22Rv1 (cell line): ENCODE results near the gene OR8B8.

Source experiments
- H3K27ac ChIP-seq: fragments of 450-650 bp; 2 replicates; pipeline ENCODE4 v1.5.1; 2017
- ZFX ChIP-seq: fragments of 450-650 bp; IDR thresholded peaks from 2 replicates; pipeline ENCODE4 v1.6.1; 2017; ENCODE audit warnings: antibody characterized with exemption, borderline replicate concordance
- TF ChIP-seq, protein P1 (sequence below): fragments of 450-650 bp; IDR thresholded peaks from 2 replicates; pipeline ENCODE4 v1.5.1; 2017; ENCODE audit warnings: mild to moderate bottlenecking

Gene OR8B8

DNA sequence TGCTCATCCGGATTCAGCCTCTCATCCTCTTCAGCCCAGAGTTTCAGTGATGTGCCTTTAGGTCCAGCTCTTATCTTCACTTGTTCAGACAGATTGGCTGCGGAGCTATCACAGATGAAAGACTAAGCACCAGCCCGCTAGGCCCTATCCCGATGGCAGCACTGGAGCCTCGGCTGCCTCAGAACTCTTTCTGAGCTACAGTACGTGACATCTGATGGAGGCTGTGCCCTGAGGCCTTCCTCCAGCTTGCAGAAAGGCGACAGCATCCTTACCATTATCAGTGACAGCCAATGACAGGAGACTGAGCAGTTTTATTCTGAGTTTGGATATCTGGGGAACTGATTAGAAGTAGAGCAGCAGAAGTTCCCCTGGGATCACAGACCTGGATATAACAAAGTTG is 4.0 kb downstream of the OR8B8 start:
- no peak overlapping the region for H3K27ac ChIP-seq
- no peak for TF ChIP-seq ZFX
- TF ChIP-seq, protein P1, sequence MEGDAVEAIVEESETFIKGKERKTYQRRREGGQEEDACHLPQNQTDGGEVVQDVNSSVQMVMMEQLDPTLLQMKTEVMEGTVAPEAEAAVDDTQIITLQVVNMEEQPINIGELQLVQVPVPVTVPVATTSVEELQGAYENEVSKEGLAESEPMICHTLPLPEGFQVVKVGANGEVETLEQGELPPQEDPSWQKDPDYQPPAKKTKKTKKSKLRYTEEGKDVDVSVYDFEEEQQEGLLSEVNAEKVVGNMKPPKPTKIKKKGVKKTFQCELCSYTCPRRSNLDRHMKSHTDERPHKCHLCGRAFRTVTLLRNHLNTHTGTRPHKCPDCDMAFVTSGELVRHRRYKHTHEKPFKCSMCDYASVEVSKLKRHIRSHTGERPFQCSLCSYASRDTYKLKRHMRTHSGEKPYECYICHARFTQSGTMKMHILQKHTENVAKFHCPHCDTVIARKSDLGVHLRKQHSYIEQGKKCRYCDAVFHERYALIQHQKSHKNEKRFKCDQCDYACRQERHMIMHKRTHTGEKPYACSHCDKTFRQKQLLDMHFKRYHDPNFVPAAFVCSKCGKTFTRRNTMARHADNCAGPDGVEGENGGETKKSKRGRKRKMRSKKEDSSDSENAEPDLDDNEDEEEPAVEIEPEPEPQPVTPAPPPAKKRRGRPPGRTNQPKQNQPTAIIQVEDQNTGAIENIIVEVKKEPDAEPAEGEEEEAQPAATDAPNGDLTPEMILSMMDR = no peak

- TF ChIP-seq, protein P1 = no peak
- TF ChIP-seq ZFX = no peak
- no peak overlapping the region for H3K27ac ChIP-seq
Observed at GRCh38 chr11:124441081-124441480, 4.4 kb downstream of the OR8B8 start.

DNA sequence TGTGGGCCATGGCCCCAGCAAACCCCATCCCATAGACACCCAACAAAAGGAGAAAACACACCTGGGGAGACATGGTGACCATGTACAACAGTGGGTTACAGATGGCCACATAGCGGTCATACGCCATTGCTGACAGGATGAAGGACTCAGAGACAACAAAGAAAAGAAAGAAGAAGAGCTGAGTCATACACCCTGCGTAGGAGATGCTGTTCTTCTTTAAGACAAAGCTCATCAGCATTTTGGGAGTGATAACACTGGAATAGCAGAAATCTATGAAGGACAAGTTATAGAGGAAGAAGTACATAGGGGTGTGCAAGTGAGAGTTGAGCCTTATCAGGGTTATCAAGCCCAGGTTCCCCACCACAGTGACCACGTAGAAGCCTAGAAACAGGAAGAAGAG is 4.9 kb downstream of the OR8B8 start:
- H3K27ac ChIP-seq = no peak overlapping the region
- TF ChIP-seq, protein P1 = no peak
- TF ChIP-seq ZFX = no peak

GRCh38 chr11:124434699-124435098 is 10.8 kb downstream of the OR8B8 start:
- TF ChIP-seq ZFX = no peak
- TF ChIP-seq, protein P1 = no peak
- H3K27ac ChIP-seq = no peak overlapping the region

DNA sequence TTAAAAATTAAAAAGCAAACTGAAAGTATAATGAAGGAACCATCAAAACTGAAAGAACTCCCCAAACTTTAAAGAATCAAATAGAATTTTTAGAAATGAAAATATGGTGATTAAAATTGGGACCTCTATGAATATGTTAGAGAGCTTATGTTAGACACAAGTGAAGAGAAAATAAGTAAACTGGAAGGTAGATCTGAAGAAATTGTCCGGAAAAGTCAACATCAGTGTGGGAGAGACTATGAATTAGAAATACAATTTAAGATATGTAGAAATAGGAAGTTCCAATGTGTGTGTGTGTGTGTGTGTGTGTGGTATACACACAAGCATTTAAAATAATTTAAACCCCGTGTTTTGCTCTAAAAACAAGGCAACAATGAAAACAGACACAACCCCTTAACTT is 15.9 kb downstream of the OR8B8 start:
- TF ChIP-seq, protein P1 = no peak
- TF ChIP-seq ZFX = no peak
- no peak overlapping the region for H3K27ac ChIP-seq

DNA sequence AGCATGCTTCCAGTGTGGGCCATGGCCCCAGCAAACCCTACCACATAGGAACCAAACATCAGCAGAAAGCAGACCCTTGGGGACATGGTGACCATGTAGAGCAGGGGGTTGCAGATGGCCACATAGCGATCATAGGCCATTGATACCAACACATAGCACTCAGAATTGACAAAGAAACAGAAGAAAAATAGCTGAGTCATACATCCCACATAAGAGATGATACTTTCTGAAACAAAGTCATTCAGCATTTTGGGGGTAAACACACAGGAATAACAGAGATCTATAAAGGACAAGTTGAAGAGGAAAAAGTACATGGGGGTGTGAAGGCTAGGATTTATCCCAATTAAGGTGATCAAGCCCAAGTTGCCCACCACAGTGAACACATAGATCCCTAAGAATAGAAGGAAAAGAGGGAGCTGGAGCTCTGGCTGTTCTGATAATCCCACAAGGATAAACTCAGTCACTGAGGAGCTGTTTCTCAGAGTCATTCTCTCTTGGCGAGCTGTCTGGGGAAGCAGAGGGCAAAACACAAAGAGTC is 21.0 kb downstream of the OR8B8 start, which contains the start of gene OR8B4:
TSS of gene OR8B4 (minus strand) at position 488 of the 538 bp plus-strand sequence. CDS start at position 488, 0 bp downstream.
- no peak within 1 kb of the TSS for H3K27ac ChIP-seq
- TF ChIP-seq, protein P1 = no peak
- no peak for TF ChIP-seq ZFX

DNA sequence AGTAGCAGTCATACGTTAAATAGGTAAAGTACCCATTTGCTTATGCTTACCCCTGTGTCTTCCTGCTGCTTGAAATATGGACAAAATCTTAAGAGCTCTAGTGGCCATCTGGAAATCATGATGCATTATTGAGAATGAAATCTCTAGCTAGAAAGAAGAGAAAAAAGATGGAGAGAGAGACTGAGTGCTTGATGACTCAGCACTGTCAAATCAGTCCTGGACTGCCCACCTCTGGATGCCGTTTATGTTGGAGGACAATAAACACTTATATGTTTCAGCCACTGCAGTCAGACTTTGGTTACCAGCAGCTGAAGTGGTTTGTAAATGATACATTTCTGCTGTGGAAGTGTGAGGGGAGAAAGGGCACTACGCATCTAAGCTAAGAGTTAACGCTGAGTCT is 24.5 kb downstream of the OR8B8 start:
- TF ChIP-seq, protein P1 = no peak
- no peak for TF ChIP-seq ZFX

More for the DNA sequence above, 24.5 kb downstream of the OR8B8 start:
- no peak overlapping the region for H3K27ac ChIP-seq
